ENCODE results near the gene TBC1D22A.

TBC1D22A gene

GRCh38 chr22:47177334-47177815 is 414.9 kb downstream of the TBC1D22A start:
- no peak for FAIRE-seq

GRCh38 chr22:47178339-47178738 is 415.9 kb downstream of the TBC1D22A start:
- no peak for FAIRE-seq

- no peak for FAIRE-seq
Measured at GRCh38 chr22:47180796-47181195, 418.3 kb downstream of the TBC1D22A start.

- FAIRE-seq: no peak
Measured at GRCh38 chr22:47187176-47187957, 424.9 kb downstream of the TBC1D22A start.

- FAIRE-seq: no peak
Measured at GRCh38 chr22:47188261-47189055, 426.0 kb downstream of the TBC1D22A start.

- no peak for FAIRE-seq
Measured at GRCh38 chr22:47189056-47189916, 426.8 kb downstream of the TBC1D22A start.

GRCh38 chr22:47190276-47190956 is 428.0 kb downstream of the TBC1D22A start:
- no peak for FAIRE-seq

GRCh38 chr22:47190957-47191670 is 428.7 kb downstream of the TBC1D22A start:
- FAIRE-seq: no peak

- FAIRE-seq: no peak
Measured at GRCh38 chr22:47191671-47192650, 429.5 kb downstream of the TBC1D22A start.

DNA sequence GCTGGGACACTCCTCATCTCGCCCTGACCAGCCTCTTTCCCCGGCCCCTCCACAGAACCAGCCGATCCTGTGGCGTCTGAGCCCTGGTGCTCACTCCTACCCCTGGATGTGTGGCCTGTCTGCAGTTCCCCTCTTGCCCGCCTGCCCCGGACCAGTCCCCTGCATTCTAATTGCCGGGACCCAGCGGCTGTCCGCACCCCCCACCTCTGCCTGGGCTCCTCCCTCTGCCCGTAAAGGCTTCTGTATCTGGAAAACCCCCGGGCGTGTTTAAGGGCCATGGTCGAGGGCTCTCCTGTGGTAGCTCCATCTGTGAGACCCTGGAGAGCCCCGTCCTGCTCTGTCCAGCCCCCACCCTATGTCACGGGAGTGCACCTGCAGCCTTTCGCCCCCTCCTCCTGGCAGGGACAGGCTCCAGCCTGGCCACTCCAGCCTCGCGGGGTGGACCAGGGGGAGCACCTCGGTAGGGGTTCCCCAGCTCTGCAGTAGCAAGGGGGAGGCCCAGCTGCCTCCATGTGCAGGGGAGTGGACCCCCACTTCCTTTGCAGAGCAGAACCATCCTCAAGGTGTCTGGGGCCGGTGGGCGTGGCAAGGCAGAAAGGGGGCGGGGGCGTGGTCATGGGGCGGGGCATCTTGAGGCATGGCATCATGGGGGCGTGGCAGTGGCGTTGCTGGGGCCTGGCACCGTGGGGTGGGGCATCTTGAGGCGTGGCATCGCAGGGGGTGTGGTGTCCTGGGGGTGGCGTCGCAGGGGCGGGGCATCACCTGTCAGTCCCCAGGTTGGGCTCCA is 430.4 kb downstream of the TBC1D22A start:
- FAIRE-seq: no peak

DNA sequence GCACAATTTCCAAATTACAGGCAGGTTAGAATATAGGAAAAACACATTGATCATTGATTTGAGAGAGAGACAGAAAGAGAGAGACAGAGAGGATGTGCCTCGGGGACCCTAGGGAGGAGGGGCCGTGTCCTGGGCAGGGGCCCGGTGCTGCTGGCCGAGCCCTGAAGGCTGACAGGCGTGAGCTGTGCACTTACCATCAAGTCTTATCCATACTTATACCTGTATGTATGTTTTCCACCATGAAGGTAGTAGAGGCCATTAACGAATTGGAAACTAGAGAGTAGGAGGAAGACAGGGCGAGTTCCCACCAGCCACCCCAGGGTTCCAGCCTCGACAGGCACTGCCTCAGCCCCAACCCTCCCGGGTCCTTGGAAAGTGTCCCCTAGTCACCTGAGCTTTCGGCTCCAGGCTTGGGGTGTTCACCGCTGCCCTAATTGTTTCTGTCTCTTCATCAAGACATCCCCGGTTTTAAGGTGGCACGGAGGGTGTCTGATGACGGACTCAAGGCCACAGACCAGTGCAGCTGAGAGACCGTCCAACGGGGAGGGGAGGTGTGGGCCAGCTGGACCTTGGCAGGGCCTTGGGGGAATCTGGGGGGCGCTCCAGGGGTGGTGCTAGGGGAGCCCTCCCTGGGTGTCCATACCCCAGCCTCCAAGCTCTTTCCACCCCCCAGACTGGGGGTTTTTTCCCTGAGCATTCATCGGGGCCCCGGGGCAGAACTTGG is 431.3 kb downstream of the TBC1D22A start:
- FAIRE-seq: no peak

DNA sequence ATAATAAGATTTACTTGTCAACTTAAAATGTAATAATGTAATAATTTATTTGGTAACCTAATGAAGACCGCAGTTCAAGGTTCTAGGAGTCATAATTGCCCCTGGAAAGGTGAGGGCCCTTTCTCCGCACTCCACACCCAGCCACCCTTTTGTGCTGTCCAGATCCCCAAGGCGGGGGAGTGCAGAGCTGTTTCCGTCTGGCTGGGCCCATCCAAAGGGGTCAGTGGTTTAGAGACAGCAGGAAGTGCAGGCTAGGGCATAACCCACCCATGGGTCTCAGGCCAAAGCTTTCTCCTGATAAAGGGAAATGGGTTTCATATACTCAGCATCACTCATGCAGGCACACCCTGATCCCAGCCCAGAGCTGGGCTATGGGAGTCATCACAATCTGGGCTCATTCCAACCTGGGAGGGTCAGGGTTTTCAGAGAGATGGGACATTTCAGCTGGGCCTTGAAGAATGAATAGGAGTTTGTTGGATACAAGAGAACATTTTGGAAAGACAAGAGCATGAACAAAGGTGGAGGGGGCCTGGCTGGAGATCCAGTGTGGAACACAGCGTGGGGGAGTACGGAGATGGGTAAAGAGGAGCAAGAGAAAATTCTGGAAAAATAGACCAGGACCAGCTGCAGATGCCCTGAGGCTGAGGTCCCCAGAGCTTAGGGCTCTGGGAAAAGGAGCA is 432.2 kb downstream of the TBC1D22A start:
- no peak for FAIRE-seq

DNA sequence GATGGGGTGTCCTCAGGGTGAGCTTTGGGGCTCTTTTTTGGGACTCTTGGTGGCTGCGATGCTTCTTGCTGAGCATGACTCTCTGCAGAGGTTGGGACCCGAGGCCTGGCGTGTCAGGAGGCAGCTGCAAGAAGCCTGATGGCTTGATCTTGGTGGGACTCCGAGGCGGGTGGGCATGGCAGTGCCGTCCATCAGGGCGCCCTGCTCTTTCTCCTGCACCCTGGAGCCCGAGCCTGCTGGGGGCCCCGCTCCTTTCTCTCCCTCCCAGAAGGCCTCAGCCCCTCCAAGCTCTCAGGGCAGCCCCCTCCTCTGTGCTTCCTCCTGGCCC is 432.7 kb downstream of the TBC1D22A start:
- no peak for FAIRE-seq

DNA sequence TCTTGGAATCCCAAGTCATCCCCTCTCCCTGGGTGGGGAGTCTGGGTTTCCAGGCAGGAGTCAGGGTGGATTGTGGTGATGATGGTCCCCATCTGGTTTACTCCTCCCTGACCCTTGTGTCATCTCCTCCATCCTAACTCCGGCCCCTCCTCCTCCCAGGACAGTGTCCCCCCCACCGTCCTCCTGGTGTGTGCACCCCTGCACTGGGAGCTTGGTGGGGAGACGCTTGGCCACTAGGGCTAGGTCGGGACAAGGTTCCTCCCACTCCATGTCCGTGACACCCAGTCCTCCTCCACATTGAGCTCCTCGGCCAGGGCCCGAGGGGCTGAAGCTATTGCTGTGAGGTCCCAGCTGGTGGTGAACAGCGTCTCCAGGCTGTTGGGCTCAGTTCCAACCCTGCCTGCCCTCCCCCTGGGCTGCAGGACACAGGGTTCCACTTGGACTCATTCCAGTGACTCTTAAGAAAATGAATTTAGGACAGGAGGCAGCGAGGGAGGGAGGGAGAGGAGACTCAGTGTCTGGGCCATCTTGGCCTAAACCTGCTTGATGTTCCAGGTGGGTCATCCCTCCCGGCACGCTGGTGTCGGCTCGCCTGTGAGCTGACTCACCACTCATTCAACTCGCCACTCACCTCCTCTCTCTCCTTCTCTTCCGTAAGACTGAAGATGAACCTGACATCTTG is 433.2 kb downstream of the TBC1D22A start:
- FAIRE-seq: no peak

GRCh38 chr22:47196166-47196849 is 433.9 kb downstream of the TBC1D22A start:
- FAIRE-seq: no peak

DNA sequence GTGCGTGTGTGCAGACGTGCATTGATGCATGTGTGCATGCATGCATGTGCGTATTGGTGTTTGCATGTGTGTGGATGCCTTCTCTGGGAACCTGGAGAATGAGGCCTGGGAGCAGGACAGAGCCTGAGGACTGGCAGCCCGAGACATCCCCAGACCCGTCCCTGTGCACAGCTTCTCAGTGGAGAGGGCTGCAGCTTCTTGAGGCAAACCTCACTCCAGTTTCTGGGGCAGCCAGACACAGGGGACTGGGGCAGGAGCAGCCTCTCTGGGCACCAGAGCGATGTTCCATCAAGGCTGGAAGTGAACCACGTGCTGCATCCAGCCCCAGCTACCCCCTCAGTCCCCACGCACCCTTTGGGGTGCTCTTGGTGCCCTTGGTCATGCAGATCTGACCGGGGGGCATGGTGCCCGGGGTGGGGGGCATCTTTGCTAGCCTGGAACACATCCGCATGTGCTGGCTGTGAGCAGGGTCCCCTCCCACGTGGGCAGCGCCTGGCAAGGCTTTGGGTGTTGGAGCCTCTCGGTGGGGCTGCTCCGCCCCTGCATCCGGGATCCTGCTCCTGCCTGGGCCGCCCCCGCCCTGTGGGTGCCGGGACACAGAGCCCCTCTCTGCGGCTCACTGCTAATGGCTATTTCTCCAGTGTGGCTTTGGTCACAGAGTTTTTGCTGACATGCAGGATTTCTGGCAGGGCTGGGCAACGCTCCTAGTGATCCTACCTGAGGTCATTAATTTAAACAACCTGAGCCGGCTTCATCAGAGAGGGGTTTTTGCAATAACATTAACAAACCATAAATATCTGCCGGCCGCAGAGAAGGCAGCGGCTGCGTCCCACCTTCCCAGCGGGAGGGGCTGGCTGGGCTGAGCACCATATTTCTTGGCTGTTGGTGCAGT is 434.7 kb downstream of the TBC1D22A start:
- no peak for FAIRE-seq

Data from colon (tissue), 2 donors.